Adipocyte (in vitro differentiated cells): ENCODE results near the gene OR8G1.
"Not testable (repeated sequence)": the region's sequence is repeated elsewhere in the genome, so short reads cannot be mapped to it uniquely, and the experiment has no call there.

Experiments used
- DNase-seq: peaks from one replicate; pipeline ENCODE4 v3.0.0-alpha.2; 2015; ENCODE audit warnings: low read depth
- H3K27me3 ChIP-seq: replicated peaks from 2 replicates; pipeline ENCODE4 v1.7.0; 2013; ENCODE audit warnings: mild to moderate bottlenecking, low read length, moderate library complexity; ENCODE audit not compliant: control insufficient read depth, insufficient read depth
- H3K36me3 ChIP-seq: 2 replicates; pipeline ENCODE4 v1.7.0; 2013; ENCODE audit warnings: low read length, mild to moderate bottlenecking, moderate library complexity; ENCODE audit not compliant: control insufficient read depth, insufficient read depth, severe bottlenecking
- H3K4me1 ChIP-seq: 2 replicates; pipeline ENCODE4 v1.7.0; 2013; ENCODE audit warnings: mild to moderate bottlenecking, low read length, moderate library complexity; ENCODE audit not compliant: control insufficient read depth, insufficient read depth
- H3K4me3 ChIP-seq: 2 replicates; pipeline ENCODE4 v1.7.0; 2013; ENCODE audit warnings: mild to moderate bottlenecking, low read length, moderate library complexity
- H3K9ac ChIP-seq: 2 replicates; pipeline ENCODE4 v1.7.0; 2013; ENCODE audit warnings: mild to moderate bottlenecking, low read length, moderate library complexity
- H3K9me3 ChIP-seq: 2 replicates; pipeline ENCODE4 v1.7.0; 2013; ENCODE audit warnings: mild to moderate bottlenecking, low read length, moderate library complexity; ENCODE audit not compliant: control insufficient read depth

The OR8G1 gene

DNA sequence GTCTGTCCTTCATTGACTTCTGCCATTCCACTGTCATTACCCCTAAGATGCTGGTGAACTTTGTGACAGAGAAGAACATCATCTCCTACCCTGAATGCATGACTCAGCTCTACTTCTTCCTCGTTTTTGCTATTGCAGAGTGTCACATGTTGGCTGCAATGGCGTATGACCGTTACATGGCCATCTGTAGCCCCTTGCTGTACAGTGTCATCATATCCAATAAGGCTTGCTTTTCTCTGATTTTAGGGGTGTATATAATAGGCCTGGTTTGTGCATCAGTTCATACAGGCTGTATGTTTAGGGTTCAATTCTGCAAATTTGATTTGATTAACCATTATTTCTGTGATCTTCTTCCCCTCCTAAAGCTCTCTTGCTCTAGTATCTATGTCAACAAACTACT lies 9.0 kb downstream of the OR8G1 start:
- not testable (repeated sequence) for H3K9ac ChIP-seq, H3K36me3 ChIP-seq, H3K27me3 ChIP-seq, DNase-seq, H3K4me3 ChIP-seq, H3K4me1 ChIP-seq, H3K9me3 ChIP-seq

DNA sequence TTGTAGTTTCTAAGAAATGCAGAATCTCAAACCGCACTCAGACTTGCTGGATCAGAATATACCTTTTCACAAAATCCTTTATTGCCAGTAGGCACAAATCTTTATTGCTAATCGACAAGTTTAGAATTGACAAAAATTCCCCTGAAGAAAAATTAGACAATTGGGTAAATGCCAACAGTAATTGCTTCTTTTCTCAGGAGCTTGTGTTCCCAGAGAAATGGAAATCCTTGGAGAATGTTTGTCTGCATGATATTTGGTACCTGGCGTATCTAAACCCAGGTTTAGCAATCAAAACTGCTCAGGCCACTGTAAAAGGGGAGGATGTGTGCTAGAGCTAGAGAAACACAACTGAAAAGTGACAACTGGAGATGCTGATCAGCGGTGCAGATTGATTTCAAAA lies 15.2 kb downstream of the OR8G1 start, which contains the start of gene OR8G5:
OR8G5 (plus strand) TSS at position 301 of the 400 bp plus-strand sequence. CDS start 8,556 bp downstream, outside the sequence.
- Histone ChIP-seq H3K4me1 (no peaks in the 10 kb centered on the region), H3K4me3 (no peak within 1 kb of the TSS), H3K36me3 (no peaks in the 10 kb centered on the region), H3K9ac (no peak within 1 kb of the TSS), H3K9me3 (no peaks in the 10 kb centered on the region), H3K27me3 (no peaks in the 10 kb centered on the region)
- DNase-seq = no peak

DNA sequence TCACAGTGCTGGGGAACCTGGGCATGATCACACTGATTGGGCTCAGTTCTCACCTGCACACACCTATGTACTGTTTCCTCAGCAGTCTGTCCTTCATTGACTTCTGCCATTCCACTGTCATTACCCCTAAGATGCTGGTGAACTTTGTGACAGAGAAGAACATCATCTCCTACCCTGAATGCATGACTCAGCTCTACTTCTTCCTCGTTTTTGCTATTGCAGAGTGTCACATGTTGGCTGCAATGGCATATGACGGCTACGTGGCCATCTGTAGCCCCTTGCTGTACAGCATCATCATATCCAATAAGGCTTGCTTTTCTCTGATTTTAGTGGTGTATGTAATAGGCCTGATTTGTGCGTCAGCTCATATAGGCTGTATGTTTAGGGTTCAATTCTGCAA lies 24.1 kb downstream of the OR8G1 start:
- not testable (repeated sequence) for H3K9me3 ChIP-seq, DNase-seq, H3K36me3 ChIP-seq, H3K27me3 ChIP-seq, H3K4me3 ChIP-seq, H3K4me1 ChIP-seq, H3K9ac ChIP-seq

DNA sequence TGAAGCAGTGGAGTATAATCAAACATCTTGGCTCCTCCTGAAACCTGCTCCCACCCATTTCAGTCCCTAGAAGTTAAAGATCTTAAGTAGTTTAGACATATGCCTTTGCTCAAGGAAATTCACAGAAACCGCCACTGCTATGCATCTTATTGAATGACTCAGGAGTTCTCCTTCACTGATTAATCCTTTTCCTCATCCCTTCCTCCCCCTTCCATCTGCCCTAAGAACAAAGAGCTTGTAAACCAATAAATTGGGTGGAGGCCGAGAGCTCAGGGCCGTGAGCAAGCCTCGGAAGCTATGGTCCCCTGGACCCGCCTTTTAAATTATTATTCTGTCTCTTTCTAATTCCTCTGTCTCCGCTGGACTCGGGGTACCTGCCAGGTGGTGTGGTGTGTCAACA lies 30.0 kb downstream of the OR8G1 start:
- not testable (repeated sequence) for H3K9ac ChIP-seq, DNase-seq, H3K36me3 ChIP-seq, H3K9me3 ChIP-seq, H3K27me3 ChIP-seq, H3K4me1 ChIP-seq, H3K4me3 ChIP-seq

DNA sequence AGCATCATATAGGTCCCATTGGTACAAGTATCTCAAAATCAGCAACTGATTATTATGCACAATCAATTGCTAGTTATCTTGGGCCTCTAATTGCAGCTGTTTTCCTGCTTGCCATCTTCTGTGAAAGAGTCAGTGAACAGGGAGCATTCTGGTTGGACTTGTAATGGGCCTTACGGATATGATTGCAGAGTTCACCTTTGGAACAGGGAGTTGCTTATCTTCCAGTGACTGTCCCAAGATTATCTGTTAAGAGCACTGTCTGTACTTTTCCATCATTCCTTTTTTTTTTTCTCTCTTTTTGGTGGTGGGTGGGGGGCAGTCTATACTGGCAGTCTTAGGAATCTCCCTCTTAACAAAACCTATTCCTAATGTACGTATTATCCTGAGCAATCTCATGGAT lies 33.1 kb downstream of the OR8G1 start:
- H3K9ac ChIP-seq = no peak overlapping the region
- H3K4me3 ChIP-seq = no peak overlapping the region
- H3K9me3 ChIP-seq = no peaks in the 10 kb centered on the region
- DNase-seq = no peak
- H3K36me3 ChIP-seq = no peaks in the 10 kb centered on the region
- no peaks in the 10 kb centered on the region for H3K4me1 ChIP-seq
- H3K27me3 ChIP-seq = no peaks in the 10 kb centered on the region

DNA sequence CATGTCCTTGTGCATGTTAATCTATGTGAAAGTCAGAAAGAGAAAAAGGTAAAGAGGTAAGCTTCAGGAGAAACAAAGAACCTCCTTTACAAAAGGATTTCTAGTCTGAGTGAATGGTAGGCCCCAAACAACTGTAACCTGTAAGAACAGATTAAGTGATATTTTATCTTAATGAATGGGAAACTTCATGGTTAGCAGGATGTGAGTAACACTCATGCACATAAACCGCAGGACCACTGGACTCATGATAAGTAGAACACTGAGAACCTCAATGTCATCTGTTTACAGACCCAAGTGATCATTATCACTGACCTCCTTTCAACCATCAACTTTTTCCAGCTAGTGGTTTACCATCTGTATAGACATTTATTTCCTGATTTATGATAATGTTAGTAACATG lies 35.2 kb downstream of the OR8G1 start:
- DNase-seq = no peak
- H3K36me3 ChIP-seq = no peaks in the 10 kb centered on the region
- no peak overlapping the region for H3K4me3 ChIP-seq
- H3K27me3 ChIP-seq = peaks cover 3% of the 10 kb centered on the region
- no peak overlapping the region for H3K9ac ChIP-seq
- no peaks in the 10 kb centered on the region for H3K4me1 ChIP-seq
- no peaks in the 10 kb centered on the region for H3K9me3 ChIP-seq

DNA sequence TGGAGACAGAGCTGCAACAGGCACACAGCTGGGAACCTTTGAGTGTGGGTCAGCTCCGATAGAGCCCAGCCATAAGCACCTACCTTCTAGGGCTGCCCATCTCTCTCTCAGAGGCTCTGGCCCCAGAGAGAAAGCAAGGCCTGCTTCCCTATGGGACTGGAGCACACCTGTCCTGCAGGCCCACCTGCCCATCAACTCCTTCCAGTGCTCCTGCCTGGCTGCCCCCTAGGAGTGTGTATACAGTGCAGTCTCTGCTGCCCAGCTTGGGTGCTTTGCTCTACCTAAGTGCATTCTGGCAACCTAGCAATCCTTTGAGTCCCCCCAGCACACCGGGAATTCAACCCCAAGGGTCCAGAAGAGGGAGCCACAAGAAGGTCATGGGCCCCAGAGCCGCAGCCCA lies 36.3 kb downstream of the OR8G1 start:
- peaks cover 3% of the 10 kb centered on the region for H3K27me3 ChIP-seq
- no peaks in the 10 kb centered on the region for H3K4me1 ChIP-seq
- H3K4me3 ChIP-seq = no peak overlapping the region
- H3K9ac ChIP-seq = no peak overlapping the region
- no peaks in the 10 kb centered on the region for H3K36me3 ChIP-seq
- no peak for DNase-seq
- H3K9me3 ChIP-seq = no peaks in the 10 kb centered on the region

DNA sequence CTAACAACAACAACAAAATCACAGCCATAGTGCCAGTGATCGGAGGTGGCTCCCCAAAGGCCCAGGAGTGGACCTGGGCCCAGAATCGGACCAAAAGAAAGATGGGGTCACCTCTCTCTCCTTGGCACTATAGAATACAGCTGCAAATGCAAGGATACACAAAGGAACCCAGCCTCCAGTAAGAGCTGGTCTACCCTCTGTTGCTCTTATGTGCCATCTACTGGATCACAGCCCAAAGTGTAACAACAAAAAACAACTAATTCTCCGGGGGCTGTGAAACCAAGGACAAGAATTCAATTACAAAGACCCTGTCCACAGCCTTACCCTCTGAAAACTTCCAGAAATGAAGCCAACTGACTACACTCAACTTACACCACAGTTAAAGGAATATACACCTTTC lies 36.9 kb downstream of the OR8G1 start:
- H3K9me3 ChIP-seq = no peaks in the 10 kb centered on the region

DNA sequence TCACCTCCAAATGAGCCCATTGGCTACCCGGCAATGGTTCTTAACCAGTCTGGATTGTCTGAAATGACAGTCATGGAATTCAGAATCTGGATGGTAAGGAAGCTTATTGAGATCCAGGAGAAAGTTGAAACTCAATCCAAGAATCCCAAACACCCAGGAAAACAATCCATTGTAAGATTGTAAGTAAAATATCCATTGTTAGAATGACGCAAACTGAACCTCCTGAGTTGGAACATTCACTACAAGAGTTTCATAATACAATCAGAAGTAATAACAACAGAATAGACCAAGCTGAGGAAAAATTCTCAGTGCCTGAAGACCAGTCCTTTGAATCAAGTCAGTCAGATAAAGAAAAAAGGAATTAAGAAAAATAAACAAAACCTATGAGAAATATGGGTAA lies 37.4 kb downstream of the OR8G1 start:
- Histone ChIP-seq H3K9ac (no peak overlapping the region), H3K27me3 (peaks cover 3% of the 10 kb centered on the region), H3K36me3 (no peaks in the 10 kb centered on the region), H3K4me3 (no peak overlapping the region), H3K9me3 (no peaks in the 10 kb centered on the region), H3K4me1 (no peaks in the 10 kb centered on the region)
- DNase-seq = no peak

More for the DNA sequence above, 36.9 kb downstream of the OR8G1 start:
- Histone ChIP-seq H3K4me3 (no peak overlapping the region), H3K9ac (no peak overlapping the region), H3K4me1 (no peaks in the 10 kb centered on the region), H3K27me3 (peaks cover 3% of the 10 kb centered on the region), H3K36me3 (no peaks in the 10 kb centered on the region)
- no peak for DNase-seq

DNA sequence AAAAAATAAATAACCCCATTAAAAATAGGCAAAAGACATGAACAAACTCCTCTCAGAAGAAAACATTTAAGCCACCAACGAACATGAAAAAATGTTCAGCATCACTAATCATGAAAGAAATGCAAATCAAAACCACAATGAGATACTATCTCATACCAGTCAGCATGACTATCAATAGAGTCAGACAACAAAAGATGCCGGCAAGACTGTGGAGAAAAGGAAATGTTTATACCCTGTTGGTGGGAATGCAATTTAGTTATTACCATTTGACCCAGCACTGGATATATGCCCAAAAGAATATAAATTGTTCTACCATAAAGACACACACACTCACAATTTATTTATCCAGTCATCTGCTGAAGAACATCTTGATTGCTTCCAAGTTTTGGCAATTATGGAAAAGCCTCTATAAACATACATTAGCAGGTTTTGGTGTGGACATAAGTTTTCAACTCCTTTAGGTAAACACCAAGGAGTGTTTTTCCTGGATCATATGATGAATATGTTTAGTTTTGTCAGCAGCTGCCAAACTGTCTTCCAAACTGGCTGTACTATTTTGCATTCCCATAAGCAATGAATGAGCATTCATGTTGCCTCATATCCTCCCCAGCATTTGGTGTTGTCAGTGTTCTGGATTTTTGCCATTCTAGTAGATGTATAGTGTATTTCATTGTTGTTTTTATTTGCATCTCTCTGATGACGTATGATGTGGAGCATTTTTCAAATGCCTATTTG lies 44.9 kb downstream of the OR8G1 start:
- Histone ChIP-seq H3K9me3 (peaks cover 13% of the 10 kb centered on the region), H3K4me1 (no peaks in the 10 kb centered on the region), H3K36me3 (no peaks in the 10 kb centered on the region), H3K27me3 (no peaks in the 10 kb centered on the region), H3K4me3 (no peak overlapping the region), H3K9ac (no peak overlapping the region)
- DNase-seq = peak; percentile 11

DNA sequence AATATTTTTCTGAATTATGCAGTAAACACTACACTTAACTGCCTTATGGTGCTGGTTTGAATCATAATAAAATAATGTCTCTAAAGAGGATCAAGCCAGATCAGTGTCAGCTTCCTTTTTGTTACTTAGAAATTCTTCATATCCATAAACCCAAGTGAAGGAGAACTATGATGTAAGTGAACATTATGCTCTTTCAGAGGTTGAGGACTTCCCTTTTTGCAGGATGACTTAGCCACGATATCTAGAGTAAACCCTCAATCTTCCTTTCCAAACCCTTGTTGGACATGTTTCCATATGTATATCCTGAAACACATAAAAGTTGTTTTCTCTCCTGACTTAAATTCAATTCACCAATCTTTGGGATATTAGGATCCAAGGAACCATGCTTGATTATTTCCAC lies 53.8 kb downstream of the OR8G1 start:
- no peaks in the 10 kb centered on the region for H3K27me3 ChIP-seq
- no peaks in the 10 kb centered on the region for H3K4me1 ChIP-seq
- no peaks in the 10 kb centered on the region for H3K36me3 ChIP-seq
- no peak overlapping the region for H3K4me3 ChIP-seq
- DNase-seq = no peak
- no peak overlapping the region for H3K9ac ChIP-seq
- H3K9me3 ChIP-seq = peaks cover 14% of the 10 kb centered on the region

DNA sequence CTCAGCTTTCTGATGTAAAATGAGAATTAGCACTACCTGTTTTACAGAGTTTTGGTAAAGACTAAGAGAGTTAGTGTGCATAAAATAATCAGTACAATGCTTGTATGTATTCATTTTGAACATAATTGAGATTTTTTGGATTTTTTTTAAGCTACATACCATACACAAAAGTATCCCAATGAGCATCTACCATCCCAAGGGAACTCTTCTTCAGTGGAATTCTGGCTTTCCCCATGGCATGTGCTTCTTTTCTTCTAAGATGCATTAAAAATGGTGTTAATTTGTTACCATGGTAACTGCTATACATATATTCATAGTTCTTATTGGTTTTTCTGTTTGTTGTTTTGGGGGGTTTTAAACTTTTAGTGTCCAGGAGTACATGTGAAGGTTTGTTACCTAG lies 55.1 kb downstream of the OR8G1 start:
- Histone ChIP-seq H3K27me3 (no peaks in the 10 kb centered on the region), H3K4me3 (no peak overlapping the region), H3K36me3 (no peaks in the 10 kb centered on the region), H3K9me3 (peaks cover 5% of the 10 kb centered on the region), H3K4me1 (peaks cover under 1% of the 10 kb centered on the region), H3K9ac (no peak overlapping the region)
- no peak for DNase-seq
